KMS-11 (cell line): ENCODE data around the gene LYST.
A peak's percentile ranks its signal among the peaks of the same experiment; 100 is the strongest.
"Not testable (repeated sequence)": the region's sequence is repeated elsewhere in the genome, so short reads cannot be mapped to it uniquely, and the experiment has no call there.

Experiments used
- H2AFZ ChIP-seq: fragments of 200-600 bp; sonication (generic); 2 replicates; pipeline ENCODE4 v1.6.1; 2016; ENCODE audit warnings: antibody characterized with exemption, mixed run types, low read depth
- H3K27ac ChIP-seq: fragments of 200-600 bp; sonication (generic); 2 replicates; pipeline ENCODE4 v1.6.1; 2016; ENCODE audit warnings: mild to moderate bottlenecking, mixed run types
- H3K27me3 ChIP-seq: fragments of 200-600 bp; sonication (generic); 2 replicates; pipeline ENCODE4 v1.6.1; 2017; ENCODE audit warnings: mild to moderate bottlenecking, low read depth, mixed run types, moderate library complexity; ENCODE audit not compliant: insufficient read depth
- H3K36me3 ChIP-seq: fragments of 200-600 bp; sonication (generic); 2 replicates; pipeline ENCODE4 v1.6.1; 2017; ENCODE audit warnings: mild to moderate bottlenecking, mixed run types; ENCODE audit not compliant: insufficient read depth
- H3K4me1 ChIP-seq: fragments of 200-600 bp; sonication (generic); 2 replicates; pipeline ENCODE4 v1.6.1; 2016; ENCODE audit warnings: mild to moderate bottlenecking, low read depth, mixed run types; ENCODE audit not compliant: poor library complexity, severe bottlenecking
- H3K4me2 ChIP-seq: fragments of 200-600 bp; sonication (generic); 2 replicates; pipeline ENCODE4 v1.7.0; 2016; ENCODE audit warnings: mild to moderate bottlenecking, mixed run types
- H3K4me3 ChIP-seq: fragments of 200-600 bp; sonication (generic); IDR thresholded peaks from 2 replicates; pipeline ENCODE4 v1.6.1; 2017; ENCODE audit warnings: low read depth, low read length, mixed read lengths; ENCODE audit not compliant: insufficient read depth
- H3K79me2 ChIP-seq: fragments of 200-600 bp; sonication (generic); 2 replicates; pipeline ENCODE4 v1.6.1; 2016; ENCODE audit warnings: low read depth, mixed run types; ENCODE audit not compliant: insufficient read depth
- H3K9ac ChIP-seq: fragments of 200-600 bp; sonication (generic); 2 replicates; pipeline ENCODE4 v1.6.1; 2016; ENCODE audit warnings: mild to moderate bottlenecking, mixed run types
- H4K20me1 ChIP-seq: fragments of 200-600 bp; sonication (generic); 2 replicates; pipeline ENCODE4 v1.6.1; 2016; ENCODE audit warnings: mild to moderate bottlenecking, mixed run types; ENCODE audit not compliant: insufficient read depth
- TF ChIP-seq, protein P1 (sequence below): fragments of 200-600 bp; sonication (generic); conservative IDR thresholded peaks from 2 replicates; pipeline ENCODE4 v1.6.1; 2017; ENCODE audit warnings: low read depth, mild to moderate bottlenecking, antibody characterized with exemption, low read length, moderate library complexity, mixed read lengths

LYST gene

DNA sequence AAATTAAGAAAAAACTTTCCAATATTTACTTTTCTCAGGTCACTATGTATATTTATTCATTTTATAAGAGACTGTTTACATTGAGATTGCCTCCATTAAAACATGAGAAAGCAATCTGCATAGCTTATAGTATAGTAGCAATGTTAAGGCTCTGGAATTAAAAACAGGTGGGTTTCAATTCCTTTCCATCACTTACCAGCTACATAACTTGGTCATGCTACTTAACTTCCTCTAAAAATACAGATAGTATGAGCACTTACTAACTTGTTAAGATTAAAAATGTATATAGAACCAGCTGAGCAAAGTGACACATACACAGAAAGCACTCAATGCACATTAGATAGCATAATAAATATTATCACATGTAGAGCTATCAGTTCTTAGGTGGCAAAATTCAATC is 76.6 kb downstream of the LYST start:
- TF ChIP-seq, protein P1, sequence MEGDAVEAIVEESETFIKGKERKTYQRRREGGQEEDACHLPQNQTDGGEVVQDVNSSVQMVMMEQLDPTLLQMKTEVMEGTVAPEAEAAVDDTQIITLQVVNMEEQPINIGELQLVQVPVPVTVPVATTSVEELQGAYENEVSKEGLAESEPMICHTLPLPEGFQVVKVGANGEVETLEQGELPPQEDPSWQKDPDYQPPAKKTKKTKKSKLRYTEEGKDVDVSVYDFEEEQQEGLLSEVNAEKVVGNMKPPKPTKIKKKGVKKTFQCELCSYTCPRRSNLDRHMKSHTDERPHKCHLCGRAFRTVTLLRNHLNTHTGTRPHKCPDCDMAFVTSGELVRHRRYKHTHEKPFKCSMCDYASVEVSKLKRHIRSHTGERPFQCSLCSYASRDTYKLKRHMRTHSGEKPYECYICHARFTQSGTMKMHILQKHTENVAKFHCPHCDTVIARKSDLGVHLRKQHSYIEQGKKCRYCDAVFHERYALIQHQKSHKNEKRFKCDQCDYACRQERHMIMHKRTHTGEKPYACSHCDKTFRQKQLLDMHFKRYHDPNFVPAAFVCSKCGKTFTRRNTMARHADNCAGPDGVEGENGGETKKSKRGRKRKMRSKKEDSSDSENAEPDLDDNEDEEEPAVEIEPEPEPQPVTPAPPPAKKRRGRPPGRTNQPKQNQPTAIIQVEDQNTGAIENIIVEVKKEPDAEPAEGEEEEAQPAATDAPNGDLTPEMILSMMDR, result no peak
- Histone ChIP-seq H4K20me1 (no peaks in the 10 kb centered on the region), H3K9ac (no peak overlapping the region), H3K4me2 (no peak overlapping the region), H3K79me2 (no peaks in the 10 kb centered on the region), H3K36me3 (no peaks in the 10 kb centered on the region), H2AFZ (no peak overlapping the region), H3K4me1 (no peaks in the 10 kb centered on the region), H3K4me3 (no peak overlapping the region), H3K27me3 (no peaks in the 10 kb centered on the region), H3K27ac (no peak overlapping the region)

DNA sequence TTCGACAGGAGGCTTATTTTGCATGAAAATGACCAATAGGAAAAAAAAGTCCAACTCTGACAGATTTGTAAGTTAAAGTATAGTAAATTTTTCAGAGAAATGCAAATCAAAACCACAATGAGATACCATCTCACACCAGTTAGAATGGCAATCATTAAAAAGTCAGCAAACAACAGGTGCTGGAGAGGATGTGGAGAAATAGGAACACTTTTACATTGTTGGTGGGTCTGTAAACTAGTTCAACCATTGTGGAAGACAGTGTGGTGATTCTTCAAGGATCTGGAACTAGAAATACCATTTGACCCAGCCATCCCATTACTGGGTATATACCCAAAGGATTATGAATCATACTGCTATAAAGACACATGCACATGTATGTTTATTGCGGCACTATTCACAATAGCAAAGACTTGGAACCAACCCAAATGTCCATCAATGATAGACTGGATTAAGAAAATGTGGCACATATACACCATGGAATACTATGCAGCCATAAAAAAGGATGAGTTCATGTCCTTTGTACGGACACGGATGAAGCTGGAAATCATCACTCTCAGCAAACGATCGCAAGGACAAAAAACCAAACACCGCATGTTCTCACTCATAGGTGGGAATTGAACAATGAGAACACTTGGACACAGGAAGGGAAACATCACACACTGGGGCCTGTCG is 80.3 kb downstream of the LYST start:
- not testable (repeated sequence) for H3K9ac ChIP-seq, H3K4me3 ChIP-seq, H3K4me1 ChIP-seq, H3K36me3 ChIP-seq, H4K20me1 ChIP-seq, H3K4me2 ChIP-seq, H2AFZ ChIP-seq, H3K27me3 ChIP-seq, H3K79me2 ChIP-seq, H3K27ac ChIP-seq

DNA sequence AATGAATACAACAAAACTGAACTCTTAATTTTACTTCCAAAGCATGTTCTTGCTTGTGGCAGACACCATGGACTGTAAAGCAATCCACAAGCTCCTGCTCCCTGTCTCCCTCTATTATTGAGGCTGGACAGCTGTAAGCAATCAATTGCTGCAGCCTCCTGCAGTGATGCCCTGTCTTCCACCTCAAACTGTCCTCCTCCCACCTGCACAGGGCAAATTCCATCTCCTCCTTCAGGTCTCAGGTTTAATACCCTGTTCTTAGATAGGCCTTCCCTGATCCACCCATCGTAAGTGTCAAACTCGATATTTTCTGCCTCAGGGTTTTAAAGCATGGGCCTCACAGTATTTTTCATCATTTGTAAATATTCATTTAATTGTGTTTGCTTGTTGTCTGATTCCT is 81.8 kb downstream of the LYST start:
- no peaks in the 10 kb centered on the region for H3K4me1 ChIP-seq
- H3K4me3 ChIP-seq, result no peak overlapping the region
- H3K27ac ChIP-seq, result no peak overlapping the region
- H2AFZ ChIP-seq, result no peak overlapping the region
- no peak overlapping the region for H3K9ac ChIP-seq
- H3K4me2 ChIP-seq, result no peak overlapping the region
- TF ChIP-seq, protein P1, result no peak
- no peaks in the 10 kb centered on the region for H3K79me2 ChIP-seq
- no peaks in the 10 kb centered on the region for H3K27me3 ChIP-seq
- H3K36me3 ChIP-seq, result no peaks in the 10 kb centered on the region
- H4K20me1 ChIP-seq, result no peaks in the 10 kb centered on the region

DNA sequence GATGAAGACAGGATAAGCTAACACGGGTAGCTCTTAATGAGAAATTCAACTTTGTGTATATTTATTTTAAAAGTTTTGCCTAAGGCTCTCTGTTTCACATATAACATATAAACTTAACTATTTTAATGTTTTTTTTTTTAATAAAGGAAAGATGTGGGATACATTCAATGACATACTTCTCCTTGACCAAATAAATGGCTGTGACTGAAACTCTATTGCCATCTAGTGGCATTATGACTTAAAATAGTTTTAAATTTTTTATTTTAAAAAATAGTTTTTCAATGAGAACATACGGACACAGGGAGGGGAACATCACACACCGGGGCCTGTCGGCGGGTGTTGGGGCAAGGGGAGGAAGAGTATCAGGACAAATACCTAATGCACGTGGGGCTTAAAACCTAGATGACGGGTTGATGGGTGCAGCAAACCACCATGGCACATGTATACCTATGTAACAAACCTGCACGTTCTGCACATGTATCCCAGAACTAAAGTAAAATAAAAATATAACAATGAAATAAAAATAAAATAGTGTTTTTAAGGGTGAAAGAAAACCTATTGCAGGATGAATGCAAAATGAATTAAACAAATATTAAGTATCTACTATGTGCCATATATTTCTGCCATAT is 83.4 kb downstream of the LYST start:
- Histone ChIP-seq H3K27ac (no peak overlapping the region), H2AFZ (no peak overlapping the region), H3K4me2 (no peak overlapping the region), H3K4me3 (no peak overlapping the region), H3K36me3 (no peaks in the 10 kb centered on the region), H4K20me1 (no peaks in the 10 kb centered on the region), H3K4me1 (no peaks in the 10 kb centered on the region), H3K9ac (no peak overlapping the region), H3K27me3 (no peaks in the 10 kb centered on the region), H3K79me2 (no peaks in the 10 kb centered on the region)
- TF ChIP-seq, protein P1, result peak; percentile 65; the same call in 1 of the 2 replicates

DNA sequence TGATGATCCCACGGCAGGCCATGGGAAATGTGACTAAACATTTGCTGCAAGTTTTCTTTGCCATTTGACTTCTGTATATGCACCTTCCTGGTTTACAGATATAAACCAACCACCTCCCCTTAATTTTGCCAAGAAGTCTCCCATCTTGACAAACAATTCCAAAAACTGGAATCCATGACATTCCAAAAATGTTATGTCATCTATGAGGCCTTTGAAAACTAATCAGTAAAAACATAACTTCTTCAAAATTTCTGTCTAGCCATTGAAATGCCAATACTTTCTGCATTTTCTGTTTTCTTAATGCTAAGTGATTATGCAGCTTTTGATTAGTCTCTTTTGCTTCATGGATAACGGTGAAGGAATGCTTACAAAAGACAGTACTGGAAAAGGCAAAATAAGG is 84.1 kb downstream of the LYST start:
- no peak overlapping the region for H3K4me3 ChIP-seq
- H3K27ac ChIP-seq, result no peak overlapping the region
- no peaks in the 10 kb centered on the region for H3K4me1 ChIP-seq
- H2AFZ ChIP-seq, result no peak overlapping the region
- H3K79me2 ChIP-seq, result no peaks in the 10 kb centered on the region
- TF ChIP-seq, protein P1, result no peak
- no peak overlapping the region for H3K4me2 ChIP-seq
- H4K20me1 ChIP-seq, result no peaks in the 10 kb centered on the region
- H3K36me3 ChIP-seq, result no peaks in the 10 kb centered on the region
- H3K9ac ChIP-seq, result no peak overlapping the region
- no peaks in the 10 kb centered on the region for H3K27me3 ChIP-seq
